MG63 (cell line): Measurements from ENCODE around the gene GUCY2C. TPM values are rescaled to one million over a fixed set of nuclear protein-coding genes. Genes with fewer than 3 reads are reported as not detected.

Experiments
- DNase-seq: peaks from one replicate; pipeline ENCODE4 v3.0.0-alpha.2; 2020
- H3K27me3 ChIP-seq: fragments of 250-450 bp; sonication (Bioruptor Pico); 2 replicates; pipeline ENCODE4 v1.5.1; 2020; ENCODE audit warnings: mild to moderate bottlenecking, moderate library complexity
- H3K36me3 ChIP-seq: fragments of 250-450 bp; sonication (Bioruptor Pico); 2 replicates; pipeline ENCODE4 v1.5.1; 2020; ENCODE audit warnings: mild to moderate bottlenecking, moderate library complexity
- H3K4me3 ChIP-seq: fragments of 250-450 bp; sonication (Bioruptor Pico); 2 replicates; pipeline ENCODE4 v1.5.1; 2020; ENCODE audit warnings: mild to moderate bottlenecking, moderate library complexity
- H3K9me3 ChIP-seq: fragments of 250-450 bp; sonication (Bioruptor Pico); 2 replicates; pipeline ENCODE4 v1.5.1; 2020; ENCODE audit warnings: mild to moderate bottlenecking, moderate library complexity
- total RNA-seq: library from RNA; depleted of rRNA; stranded (reverse); fragments of >200 nt; shearing (Covaris generic); gene quantifications from 2 replicates; pipeline ENCODE4 v1.2.3, GENCODE V29; 2014; ENCODE audit warnings: low replicate concordance

Gene GUCY2C
- total RNA-seq, 1 experiment from 2014 or later = not detected

DNA sequence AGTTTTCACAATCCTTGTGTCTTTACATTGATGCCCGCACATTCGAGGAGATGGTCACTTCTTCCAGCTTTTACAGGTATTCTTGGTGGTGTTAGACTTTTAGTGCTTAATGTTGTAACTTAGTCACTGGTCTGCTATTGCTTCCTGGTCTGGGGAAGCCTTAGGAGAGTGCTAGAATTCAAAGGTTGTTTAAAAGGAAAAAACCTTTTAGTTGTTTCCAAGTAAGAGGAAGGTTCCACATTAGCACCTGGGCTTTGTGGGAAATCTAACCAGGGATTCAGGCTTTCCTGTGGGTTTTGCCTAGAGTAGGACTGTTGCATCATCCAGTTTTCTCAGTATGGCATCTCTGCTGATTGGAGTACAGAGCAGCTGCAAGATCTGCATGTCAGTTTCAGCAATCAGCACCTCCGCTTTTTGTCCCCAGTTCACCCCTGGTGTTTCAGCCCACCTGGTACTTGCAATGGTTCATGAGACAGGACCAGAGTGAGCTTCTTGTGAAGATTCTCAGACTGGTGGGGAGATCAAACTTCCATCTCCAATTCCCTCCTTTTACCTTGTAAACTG lies 84.7 kb downstream of the GUCY2C start:
- Histone ChIP-seq H3K27me3 (no peaks in the 10 kb centered on the region), H3K36me3 (no peaks in the 10 kb centered on the region), H3K9me3 (peaks cover 6% of the 10 kb centered on the region), H3K4me3 (no peak overlapping the region)
- no peak for DNase-seq

DNA sequence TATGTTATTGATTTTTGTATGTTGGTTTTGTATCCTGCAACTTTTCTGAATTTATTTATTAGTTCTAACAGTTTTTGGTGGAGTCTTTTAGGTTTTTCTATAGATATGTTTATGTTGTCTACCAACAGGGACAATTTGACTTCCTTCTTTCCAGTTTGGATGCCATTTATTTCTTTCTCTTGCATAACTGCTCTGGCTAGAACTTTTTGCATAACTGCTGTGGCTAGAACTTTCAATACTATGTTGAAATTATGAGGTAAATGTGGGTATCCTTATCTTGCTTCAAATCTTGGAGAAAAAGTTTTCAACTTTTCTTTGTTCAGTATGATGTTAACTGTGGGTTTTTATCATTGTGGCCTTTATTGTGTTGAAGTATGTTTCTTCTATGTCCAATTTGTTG lies 88.8 kb downstream of the GUCY2C start:
- DNase-seq = no peak
- H3K27me3 ChIP-seq = no peaks in the 10 kb centered on the region
- peaks cover 20% of the 10 kb centered on the region for H3K9me3 ChIP-seq
- H3K36me3 ChIP-seq = no peaks in the 10 kb centered on the region
- no peak overlapping the region for H3K4me3 ChIP-seq

- no peak for DNase-seq
- peaks cover 16% of the 10 kb centered on the region for H3K9me3 ChIP-seq
- H3K27me3 ChIP-seq = no peaks in the 10 kb centered on the region
- no peaks in the 10 kb centered on the region for H3K36me3 ChIP-seq
- no peak overlapping the region for H3K4me3 ChIP-seq
Measured at GRCh38 chr12:14605401-14605989, 90.9 kb downstream of the GUCY2C start.

- H3K4me3 ChIP-seq = no peak overlapping the region
- H3K27me3 ChIP-seq = no peaks in the 10 kb centered on the region
- H3K9me3 ChIP-seq = peaks cover 15% of the 10 kb centered on the region
- no peaks in the 10 kb centered on the region for H3K36me3 ChIP-seq
- no peak for DNase-seq
Measured at GRCh38 chr12:14601692-14602478, 94.5 kb downstream of the GUCY2C start.

- no peaks in the 10 kb centered on the region for H3K36me3 ChIP-seq
- no peak overlapping the region for H3K4me3 ChIP-seq
- 0 out of 2 replicates have a peak, but pooled peaks cover 2% of the 10 kb centered on the region for H3K9me3 ChIP-seq
- H3K27me3 ChIP-seq = no peaks in the 10 kb centered on the region
- DNase-seq = no peak
Measured at GRCh38 chr12:14597480-14597879, 98.9 kb downstream of the GUCY2C start.

GRCh38 chr12:14591719-14592118 lies 104.7 kb downstream of the GUCY2C start:
- Histone ChIP-seq H3K9me3 (no peaks in the 10 kb centered on the region), H3K36me3 (no peaks in the 10 kb centered on the region), H3K4me3 (no peak overlapping the region), H3K27me3 (no peaks in the 10 kb centered on the region)
- DNase-seq = no peak

DNA sequence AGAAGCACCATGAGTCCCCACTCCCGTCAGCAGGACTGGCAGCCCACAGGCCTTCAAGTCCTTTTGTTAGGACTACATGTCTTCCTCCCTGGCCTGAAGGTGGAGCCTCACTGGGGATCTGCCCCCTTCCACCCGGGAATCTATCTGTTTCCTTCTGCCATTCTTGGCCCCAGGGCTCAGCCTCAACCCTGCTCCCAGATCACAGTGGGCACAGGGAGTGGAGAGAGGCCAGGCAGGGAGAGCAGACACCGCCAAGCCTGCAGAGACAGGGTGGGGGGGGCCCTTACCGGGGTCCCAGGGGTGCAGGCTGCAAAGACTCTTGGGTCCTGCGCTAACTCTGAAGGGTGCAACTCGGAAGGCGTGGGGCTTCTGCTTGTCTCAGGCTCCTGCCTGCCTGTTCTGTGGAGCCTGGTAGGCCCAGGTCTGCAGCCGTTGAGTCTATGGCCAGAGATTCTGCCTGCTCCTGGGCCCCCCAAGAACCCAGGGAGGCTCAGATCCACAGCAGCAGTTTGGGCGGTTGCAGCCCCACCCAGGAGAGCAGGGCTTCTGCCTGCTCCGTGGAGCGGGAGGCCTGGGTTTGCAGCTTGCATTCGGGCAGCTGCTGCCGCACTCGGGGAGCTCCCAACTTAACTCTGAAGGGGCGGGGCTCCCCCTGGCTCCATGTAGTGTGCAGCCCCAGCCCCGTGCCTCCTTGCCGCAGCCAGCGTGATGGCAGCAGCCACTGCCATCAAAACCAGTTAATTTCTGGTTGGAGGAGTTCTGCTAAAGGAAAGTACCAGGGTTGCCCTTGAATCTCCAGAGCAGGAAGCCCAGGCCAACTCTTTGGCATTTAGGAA lies 107.0 kb downstream of the GUCY2C start:
- DNase-seq = no peak
- H3K27me3 ChIP-seq = no peaks in the 10 kb centered on the region
- no peaks in the 10 kb centered on the region for H3K9me3 ChIP-seq
- H3K4me3 ChIP-seq = no peak overlapping the region
- no peaks in the 10 kb centered on the region for H3K36me3 ChIP-seq

DNA sequence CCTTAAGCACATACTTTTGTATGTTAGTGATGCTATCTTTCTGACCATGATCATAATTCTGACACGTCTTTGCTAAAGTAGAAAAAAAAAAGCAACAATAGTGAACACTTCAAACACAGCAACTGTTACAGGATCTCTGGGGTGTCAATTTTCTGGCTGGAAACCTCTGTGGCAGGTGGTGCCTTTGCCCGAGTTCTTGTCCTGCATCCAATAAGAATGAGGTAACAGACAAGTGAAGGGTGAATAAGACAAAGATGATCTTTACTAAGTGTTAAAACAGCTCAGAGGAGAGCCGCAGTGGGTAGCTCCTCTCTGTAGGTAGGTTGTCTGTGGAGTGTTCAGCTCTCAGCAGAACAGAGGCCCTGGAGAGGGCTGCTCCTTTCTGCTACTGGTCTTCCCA lies 107.8 kb downstream of the GUCY2C start:
- H3K4me3 ChIP-seq = no peak overlapping the region
- no peaks in the 10 kb centered on the region for H3K27me3 ChIP-seq
- no peaks in the 10 kb centered on the region for H3K9me3 ChIP-seq
- no peaks in the 10 kb centered on the region for H3K36me3 ChIP-seq
- no peak for DNase-seq

DNA sequence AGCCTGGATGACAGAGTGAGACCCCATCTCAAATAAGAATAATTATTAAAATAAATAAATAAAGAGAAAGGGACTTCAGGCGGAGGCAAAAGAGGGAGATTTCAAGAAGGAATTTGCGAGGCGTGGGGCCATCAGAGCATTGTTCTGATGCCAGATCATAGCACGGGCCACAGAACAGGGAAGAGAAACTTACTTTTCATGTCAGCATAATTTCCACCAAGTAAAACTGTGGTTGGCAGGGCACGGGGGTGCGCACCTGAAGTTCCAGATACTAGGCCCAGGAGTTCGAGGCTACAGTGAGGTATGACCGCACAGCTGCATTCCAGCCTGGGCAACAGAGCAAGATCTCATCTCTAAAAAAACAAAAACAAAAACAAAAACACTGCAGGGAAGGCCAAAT lies 117.8 kb downstream of the GUCY2C start:
- no peaks in the 10 kb centered on the region for H3K9me3 ChIP-seq
- no peaks in the 10 kb centered on the region for H3K36me3 ChIP-seq
- no peak for DNase-seq
- H3K4me3 ChIP-seq = no peak overlapping the region
- no peaks in the 10 kb centered on the region for H3K27me3 ChIP-seq

DNA sequence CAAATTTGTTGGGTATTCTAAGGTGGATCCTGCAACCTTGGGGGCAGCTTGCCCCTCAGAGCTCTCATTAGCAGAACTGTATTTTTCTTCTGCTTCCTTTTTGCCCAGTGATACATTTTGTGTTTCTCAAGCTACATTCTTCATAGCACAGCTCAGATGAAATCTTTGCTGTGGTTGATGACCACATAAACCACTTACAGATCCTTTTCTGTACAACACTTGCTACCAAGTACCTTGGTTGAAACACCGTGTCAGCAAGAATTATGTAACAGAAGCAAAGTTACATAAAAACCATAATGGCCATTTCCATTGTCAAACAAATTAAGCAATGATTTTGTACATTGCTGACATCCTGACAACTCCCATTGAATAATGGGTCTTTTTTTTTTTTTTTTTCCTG lies 119.1 kb downstream of the GUCY2C start:
- DNase-seq = no peak
- H3K27me3 ChIP-seq = no peaks in the 10 kb centered on the region
- H3K36me3 ChIP-seq = no peaks in the 10 kb centered on the region

GRCh38 chr12:14576896-14577295 lies 119.5 kb downstream of the GUCY2C start:
- Histone ChIP-seq H3K9me3 (no peaks in the 10 kb centered on the region), H3K4me3 (no peak overlapping the region), H3K36me3 (no peaks in the 10 kb centered on the region), H3K27me3 (no peaks in the 10 kb centered on the region)
- no peak for DNase-seq

More for the DNA sequence above, 119.1 kb downstream of the GUCY2C start:
- no peaks in the 10 kb centered on the region for H3K9me3 ChIP-seq
- no peak overlapping the region for H3K4me3 ChIP-seq

DNA sequence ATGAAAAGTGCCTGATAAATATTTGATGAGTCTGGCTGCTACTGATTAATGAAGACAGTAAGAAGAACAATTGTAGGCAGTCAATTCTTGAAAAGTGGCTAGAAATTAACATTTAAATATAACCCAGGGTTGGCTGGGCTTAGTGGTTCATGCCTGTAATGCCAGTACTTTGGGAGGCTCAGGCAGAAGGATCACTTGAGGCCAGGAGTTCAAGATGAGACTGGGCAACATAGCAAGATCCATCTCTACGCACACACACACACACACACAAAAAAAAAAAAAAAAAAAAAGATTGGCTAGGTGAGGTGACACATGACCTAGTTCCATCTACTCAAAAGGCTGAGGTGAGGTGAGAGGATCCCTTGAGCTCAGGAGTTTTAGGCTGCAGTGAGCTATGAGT lies 120.8 kb downstream of the GUCY2C start:
- Histone ChIP-seq H3K36me3 (no peaks in the 10 kb centered on the region), H3K9me3 (no peaks in the 10 kb centered on the region), H3K4me3 (no peak overlapping the region), H3K27me3 (no peaks in the 10 kb centered on the region)
- DNase-seq = no peak

DNA sequence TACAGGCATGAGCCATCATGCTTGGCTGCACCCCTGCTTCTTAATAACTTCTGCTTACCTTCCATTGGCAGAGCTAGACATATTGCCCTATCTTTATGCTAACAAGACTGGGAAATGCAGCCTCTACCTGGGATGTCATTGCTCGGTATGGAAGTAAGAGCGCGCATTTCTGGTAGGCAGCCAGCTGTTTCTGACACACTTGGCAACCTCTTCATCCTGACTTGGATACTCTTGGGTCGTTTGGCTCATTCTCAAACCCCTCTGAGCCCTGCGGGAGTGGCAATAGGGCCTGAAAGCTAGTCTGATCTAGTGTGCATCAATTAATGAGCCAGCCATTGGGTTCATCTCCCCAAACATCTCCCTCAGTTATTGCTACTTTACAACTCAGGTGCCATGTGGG lies 123.3 kb downstream of the GUCY2C start:
- Histone ChIP-seq H3K36me3 (no peaks in the 10 kb centered on the region), H3K9me3 (no peaks in the 10 kb centered on the region), H3K4me3 (no peak overlapping the region), H3K27me3 (no peaks in the 10 kb centered on the region)
- no peak for DNase-seq

GRCh38 chr12:14572401-14572800 lies 124.0 kb downstream of the GUCY2C start:
- H3K9me3 ChIP-seq = no peaks in the 10 kb centered on the region
- DNase-seq = no peak
- H3K4me3 ChIP-seq = no peak overlapping the region
- no peaks in the 10 kb centered on the region for H3K36me3 ChIP-seq
- H3K27me3 ChIP-seq = no peaks in the 10 kb centered on the region

DNA sequence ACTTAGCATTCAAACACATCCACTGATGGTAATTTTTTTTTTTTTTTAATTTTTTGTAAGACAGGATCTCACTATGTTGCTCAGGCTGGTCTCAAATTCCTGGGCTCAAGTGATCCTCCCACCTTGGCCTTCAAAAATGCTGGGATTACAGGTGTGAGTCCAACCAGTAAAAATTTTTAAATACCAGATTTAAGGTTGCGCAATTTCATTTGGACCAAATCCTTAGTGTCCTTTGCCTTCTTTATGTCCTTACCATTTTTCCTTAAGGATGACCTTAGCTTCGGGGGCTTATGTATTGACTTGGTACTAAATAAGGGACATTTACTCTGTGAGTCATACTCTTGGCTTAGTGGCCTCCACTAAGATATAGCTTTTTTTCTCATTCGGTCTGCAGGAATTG lies 124.6 kb downstream of the GUCY2C start:
- Histone ChIP-seq H3K36me3 (no peaks in the 10 kb centered on the region), H3K27me3 (no peaks in the 10 kb centered on the region), H3K4me3 (no peak overlapping the region), H3K9me3 (no peaks in the 10 kb centered on the region)
- no peak for DNase-seq

DNA sequence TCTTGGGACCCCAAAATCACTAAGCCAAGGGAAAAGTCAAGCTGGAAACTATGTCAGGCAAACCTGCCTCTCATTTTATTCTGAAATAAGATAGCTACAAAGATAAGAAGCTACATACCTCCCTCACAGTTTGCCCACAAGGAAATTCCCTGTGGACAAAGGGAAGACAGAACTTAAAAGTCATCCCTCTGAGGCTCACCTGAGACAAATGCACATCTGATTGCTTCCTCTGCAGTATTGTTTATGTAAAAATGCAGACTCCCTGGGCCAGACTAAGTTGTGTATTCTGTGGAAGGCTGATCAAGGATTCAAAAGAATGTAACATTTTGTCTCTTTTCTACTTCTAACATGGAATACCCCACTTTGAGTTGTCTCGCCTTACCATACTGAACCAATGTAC lies 126.2 kb downstream of the GUCY2C start:
- Histone ChIP-seq H3K4me3 (no peak overlapping the region), H3K9me3 (no peaks in the 10 kb centered on the region), H3K27me3 (no peaks in the 10 kb centered on the region), H3K36me3 (no peaks in the 10 kb centered on the region)
- no peak for DNase-seq
